GM23248 (cell line): ENCODE measurements around the gene ITPKB.

Experiments used
- EZH2 ChIP-seq: fragments of 200-600 bp; sonication (generic); IDR thresholded peaks from 2 replicates; pipeline ENCODE4 v1.6.1; 2018; ENCODE audit warnings: antibody characterized with exemption, mild to moderate bottlenecking; ENCODE audit not compliant: insufficient read depth, poor library complexity, severe bottlenecking
- EZH2phosphoT487 ChIP-seq: fragments of 200-600 bp; sonication (generic); IDR thresholded peaks from 2 replicates; pipeline ENCODE4 v1.6.1; 2018; ENCODE audit warnings: antibody characterized with exemption, moderate library complexity, mild to moderate bottlenecking, low read depth; ENCODE audit not compliant: insufficient read depth

DNA sequence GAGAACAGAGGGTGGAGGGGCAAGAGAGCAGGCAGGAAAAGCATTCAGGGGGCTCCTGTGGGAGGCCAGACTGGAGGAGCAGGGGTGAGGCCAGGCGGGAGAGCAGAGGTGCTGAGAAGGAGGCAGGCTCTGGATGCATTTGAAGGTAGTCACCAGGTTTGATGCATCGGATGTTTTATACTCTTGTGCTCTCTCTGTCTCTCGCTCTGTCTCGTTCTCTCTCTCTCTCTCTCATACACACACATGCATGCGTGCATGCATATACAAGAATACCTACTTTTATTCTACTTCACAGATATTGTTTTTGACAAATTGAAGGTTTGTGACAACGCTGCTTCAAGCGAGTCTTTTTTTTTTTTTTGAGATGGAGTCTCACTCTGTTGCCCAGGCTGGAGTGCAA is 15.0 kb upstream of the ITPKB start:
- TF ChIP-seq EZH2: no peak
- TF ChIP-seq EZH2phosphoT487: no peak
